Lower leg skin (tissue), 4 donors: ENCODE results near the gene OR56B4. TPM values are rescaled to one million over a fixed set of nuclear protein-coding genes. Genes with fewer than 3 reads are reported as not detected.

ENCODE experiments used
- DNase-seq, 2 donors: peaks; one replicate each; pipeline ENCODE4 v3.0.0-alpha.2; 2019; ENCODE audit warnings: low spot score in 2 of 2
- H3K4me3 ChIP-seq: fragments of 200-600 bp; sonication (generic); 2 replicates; pipeline ENCODE4 v1.5.1; 2017; ENCODE audit warnings: mild to moderate bottlenecking, low read depth; ENCODE audit not compliant: poor library complexity, severe bottlenecking
- POLR2A ChIP-seq, 2 donors: fragments of 450-650 bp; IDR thresholded peaks; one replicate each; pipeline ENCODE4 v1.6.1; 2016 to 2017; ENCODE audit warnings: antibody characterized with exemption in 2 of 2, mild to moderate bottlenecking in 1 of 2, moderate library complexity in 1 of 2
- WGBS, 2 donors: methylation state at CpG; one replicate each; pipeline ENCODE4 v1.1.5; 2018; 5-methylcytosine and 5-hydroxymethylcytosine counted together
- intact Hi-C: fragments of 100-400 bp; cut with DNase I; formaldehyde crosslinking; loops from one replicate; pipeline ENCODE4 v1.15.0; 2023; ENCODE audit warnings: low total_unique reads
- total RNA-seq, 4 donors: library from RNA; depleted of rRNA; stranded (reverse); fragments of >200 nt; gene quantifications; one replicate each; pipeline ENCODE4 v1.1.0, GENCODE V29; 2016
- TF ChIP-seq, protein P1 (sequence below), 3 donors: fragments of 450-650 bp; IDR thresholded peaks; one replicate each; pipeline ENCODE4 v1.5.1; 2016; ENCODE audit warnings: antibody characterized with exemption in 3 of 3, mild to moderate bottlenecking in 3 of 3, moderate library complexity in 2 of 3

Gene OR56B4
- total RNA-seq, 4 donors from 2014 or later = not detected

- 0 to 57% methylated on average over 1 of the region's 1 CpG for WGBS, 2 donors
- no peak for TF ChIP-seq POLR2A (IDR thresholded peaks at IDR 0.05)
- TF ChIP-seq, protein P1, sequence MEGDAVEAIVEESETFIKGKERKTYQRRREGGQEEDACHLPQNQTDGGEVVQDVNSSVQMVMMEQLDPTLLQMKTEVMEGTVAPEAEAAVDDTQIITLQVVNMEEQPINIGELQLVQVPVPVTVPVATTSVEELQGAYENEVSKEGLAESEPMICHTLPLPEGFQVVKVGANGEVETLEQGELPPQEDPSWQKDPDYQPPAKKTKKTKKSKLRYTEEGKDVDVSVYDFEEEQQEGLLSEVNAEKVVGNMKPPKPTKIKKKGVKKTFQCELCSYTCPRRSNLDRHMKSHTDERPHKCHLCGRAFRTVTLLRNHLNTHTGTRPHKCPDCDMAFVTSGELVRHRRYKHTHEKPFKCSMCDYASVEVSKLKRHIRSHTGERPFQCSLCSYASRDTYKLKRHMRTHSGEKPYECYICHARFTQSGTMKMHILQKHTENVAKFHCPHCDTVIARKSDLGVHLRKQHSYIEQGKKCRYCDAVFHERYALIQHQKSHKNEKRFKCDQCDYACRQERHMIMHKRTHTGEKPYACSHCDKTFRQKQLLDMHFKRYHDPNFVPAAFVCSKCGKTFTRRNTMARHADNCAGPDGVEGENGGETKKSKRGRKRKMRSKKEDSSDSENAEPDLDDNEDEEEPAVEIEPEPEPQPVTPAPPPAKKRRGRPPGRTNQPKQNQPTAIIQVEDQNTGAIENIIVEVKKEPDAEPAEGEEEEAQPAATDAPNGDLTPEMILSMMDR (IDR thresholded peaks at IDR 0.05) = no peak
- no peak overlapping the region for H3K4me3 ChIP-seq
- intact Hi-C loops = no loop called here
- DNase-seq = no peak
Measured at GRCh38 chr11:6110011-6110410, 2.5 kb downstream of the OR56B4 start.

DNA sequence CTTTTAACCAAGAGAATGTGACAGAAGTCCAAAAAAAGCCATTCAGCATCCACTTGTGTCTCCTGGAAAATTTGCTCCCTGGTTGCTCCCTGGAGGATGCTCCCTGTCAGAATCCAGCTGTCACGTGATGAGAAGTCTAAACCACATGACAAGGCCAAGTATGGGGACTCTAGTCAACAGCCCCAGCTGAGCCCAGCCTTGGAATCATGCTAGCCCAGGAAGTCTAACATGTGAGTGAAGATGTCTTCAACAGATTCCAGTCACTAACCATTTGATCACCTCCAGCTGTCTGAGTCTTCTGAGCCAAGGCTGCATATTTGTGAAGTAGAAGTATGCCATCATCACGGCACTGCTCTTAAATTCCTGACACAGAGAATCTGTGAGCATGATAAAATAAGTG lies 4.2 kb downstream of the OR56B4 start:
- no peak overlapping the region for H3K4me3 ChIP-seq
- 55 to 59% methylated on average over 2 of the region's 2 CpGs for WGBS, 2 donors
- no peak for DNase-seq
- TF ChIP-seq POLR2A (IDR thresholded peaks at IDR 0.05) = no peak
- TF ChIP-seq, protein P1 (IDR thresholded peaks at IDR 0.05) = no peak
- intact Hi-C loops = no loop called here

DNA sequence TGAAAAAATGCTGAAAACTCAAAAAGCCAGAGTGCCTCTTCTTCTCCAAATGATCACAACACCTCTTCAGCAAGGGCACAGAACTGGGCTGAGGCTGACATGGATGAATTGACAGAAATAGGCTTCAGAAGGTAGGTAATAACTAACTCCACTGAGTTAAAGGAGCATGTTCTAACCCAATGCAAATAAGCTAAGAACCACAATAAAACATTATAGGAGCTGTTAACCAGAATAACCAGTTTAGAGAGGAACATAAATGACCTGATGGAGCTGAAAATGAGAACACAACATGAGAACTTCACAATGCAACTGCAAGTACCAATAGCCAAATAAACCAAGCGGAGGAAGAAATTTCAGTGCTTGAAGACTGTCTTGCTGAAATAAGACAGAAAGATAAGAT lies 9.2 kb downstream of the OR56B4 start:
- no peak for DNase-seq
- TF ChIP-seq POLR2A (IDR thresholded peaks at IDR 0.05) = no peak
- TF ChIP-seq, protein P1 (IDR thresholded peaks at IDR 0.05) = no peak
- intact Hi-C loops = no loop called here
- H3K4me3 ChIP-seq = no peak overlapping the region
- 93 to 96% methylated on average over 1 of the region's 1 CpG for WGBS, 2 donors

GRCh38 chr11:6124245-6124644 lies 16.8 kb downstream of the OR56B4 start:
- no peak for DNase-seq
- WGBS, 2 donors = 60 to 78% methylated on average over 3 of the region's 3 CpGs
- intact Hi-C loops = no loop called here
- no peak overlapping the region for H3K4me3 ChIP-seq
- TF ChIP-seq, protein P1 (IDR thresholded peaks at IDR 0.05) = no peak
- no peak for TF ChIP-seq POLR2A (IDR thresholded peaks at IDR 0.05)

DNA sequence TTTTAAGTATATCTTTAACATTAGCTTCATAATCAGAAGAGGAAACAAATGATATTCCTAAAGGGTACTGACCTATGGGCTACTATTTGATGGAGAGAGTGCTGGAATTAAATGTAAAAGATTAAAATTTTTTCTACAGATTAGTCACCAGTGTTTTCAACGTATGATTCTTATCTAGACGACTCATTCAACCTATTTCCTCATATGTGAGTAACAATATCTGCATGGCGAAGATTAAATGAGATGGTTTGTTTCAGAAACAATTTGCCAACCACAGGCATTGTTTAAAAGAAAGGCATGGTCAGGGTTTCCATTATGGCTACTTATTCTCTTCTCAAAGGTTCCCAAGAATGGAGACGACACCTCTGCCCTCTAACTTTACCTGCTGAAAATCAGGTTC lies 20.4 kb downstream of the OR56B4 start:
- intact Hi-C loops = no loop called here
- TF ChIP-seq POLR2A (IDR thresholded peaks at IDR 0.05) = no peak
- TF ChIP-seq, protein P1 (IDR thresholded peaks at IDR 0.05) = no peak
- 48 to 50% methylated on average over 4 of the region's 4 CpGs for WGBS, 2 donors
- DNase-seq = no peak
- H3K4me3 ChIP-seq = no peak overlapping the region

DNA sequence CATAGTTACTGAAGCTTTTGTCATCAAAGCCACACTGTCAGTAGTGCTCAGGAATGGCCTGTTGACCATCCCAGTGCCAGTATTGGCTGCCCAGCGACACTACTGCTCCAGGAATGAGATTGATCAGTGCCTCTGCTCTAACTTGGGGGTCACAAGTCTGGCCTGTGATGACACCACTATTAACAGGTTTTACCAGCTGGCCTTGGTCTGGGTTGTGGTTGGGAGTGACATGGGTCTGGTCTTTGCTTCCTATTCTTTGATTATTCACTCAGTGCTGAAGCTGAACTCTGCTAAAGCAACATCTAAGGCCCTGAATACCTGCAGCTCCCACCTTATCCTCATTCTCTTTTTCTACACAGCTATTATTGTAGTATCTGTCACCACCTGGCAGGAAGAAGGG lies 21.5 kb downstream of the OR56B4 start:
- no peak overlapping the region for H3K4me3 ChIP-seq
- 82 to 85% methylated on average over 1 of the region's 1 CpG for WGBS, 2 donors
- intact Hi-C loops = no loop called here
- DNase-seq = no peak
- TF ChIP-seq, protein P1 (IDR thresholded peaks at IDR 0.05) = no peak
- no peak for TF ChIP-seq POLR2A (IDR thresholded peaks at IDR 0.05)
